GM19238 (cell line): Measurements from ENCODE around the gene LMOD3.

Experiments
- DNase-seq: peaks from one replicate; pipeline ENCODE4 v3.0.0; 2011; ENCODE audit warnings: low spot score; ENCODE audit not compliant: insufficient read length

LMOD3 gene

GRCh38 chr3:69094467-69095205, 27.8 kb downstream of the LMOD3 start:
- no peak for DNase-seq

GRCh38 chr3:69092030-69092516, 30.3 kb downstream of the LMOD3 start:
- no peak for DNase-seq

- DNase-seq = no peak
Observed at GRCh38 chr3:69091389-69092029, 30.9 kb downstream of the LMOD3 start.

DNA sequence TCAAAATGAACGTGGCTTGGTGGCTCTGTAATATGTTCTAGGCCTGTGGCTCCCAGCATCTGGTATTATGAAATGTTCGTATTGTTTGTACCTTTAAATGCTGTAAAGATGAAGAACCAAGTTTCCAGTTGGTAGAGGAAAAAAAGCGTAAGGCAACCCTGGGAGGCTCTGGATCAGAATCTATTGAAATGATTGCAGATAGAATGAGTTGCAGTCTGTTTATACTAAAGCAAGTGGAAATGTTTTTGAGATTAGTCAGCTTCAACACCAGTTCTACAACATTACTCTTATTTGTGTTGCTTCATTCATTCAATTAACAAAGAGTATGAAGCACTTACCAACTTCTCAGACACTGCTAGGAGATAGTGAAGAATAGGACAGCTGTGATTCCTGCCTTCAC, 32.4 kb downstream of the LMOD3 start:
- DNase-seq = no peak

GRCh38 chr3:69088063-69088462, 34.3 kb downstream of the LMOD3 start:
- DNase-seq = no peak

- no peak for DNase-seq
Observed at GRCh38 chr3:69087030-69087791, 35.2 kb downstream of the LMOD3 start.

DNA sequence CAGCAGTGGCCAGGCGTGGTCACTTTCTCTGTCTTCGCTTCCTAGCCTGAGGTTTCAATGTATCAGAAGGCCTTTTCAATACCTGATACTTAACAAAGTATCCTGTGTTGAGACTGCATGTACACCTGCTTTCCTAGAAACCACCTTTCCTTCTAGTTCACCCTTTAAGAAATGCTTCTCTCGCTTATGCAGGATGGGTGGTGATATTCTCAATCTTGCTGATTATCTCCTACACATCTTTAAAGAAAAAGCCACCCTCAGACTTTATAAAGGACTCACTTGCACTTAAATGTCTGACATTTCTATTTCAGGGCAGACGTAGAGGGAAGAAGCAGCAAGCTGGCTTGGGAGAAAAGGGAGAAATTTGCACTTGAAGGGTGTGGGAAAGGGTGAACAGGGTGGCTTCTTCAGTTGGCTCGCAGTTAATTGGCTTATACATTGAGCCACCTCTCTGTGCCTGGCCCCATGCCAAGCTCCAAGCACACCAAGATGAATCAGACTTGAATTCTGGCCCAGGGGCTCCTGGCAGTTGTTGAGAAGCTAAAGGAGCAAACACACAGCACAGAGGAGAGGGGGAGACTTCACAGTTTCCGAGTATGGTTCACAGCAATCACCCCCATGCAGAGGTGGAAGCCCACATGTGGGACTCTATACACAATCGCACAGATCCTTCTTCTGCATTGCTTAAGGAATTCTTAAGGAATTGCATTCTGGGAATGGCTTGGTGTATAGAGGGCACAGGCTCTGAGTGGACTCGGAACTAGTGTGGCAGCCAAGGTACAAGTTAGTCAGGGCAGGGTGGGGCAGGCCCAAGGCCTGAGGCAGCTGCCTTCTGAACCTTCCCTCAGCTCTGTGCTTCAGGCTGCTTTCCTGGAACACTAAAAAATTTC, 36.3 kb downstream of the LMOD3 start:
- no peak for DNase-seq

- no peak for DNase-seq
Observed at GRCh38 chr3:69085168-69085832, 37.1 kb downstream of the LMOD3 start.

DNA sequence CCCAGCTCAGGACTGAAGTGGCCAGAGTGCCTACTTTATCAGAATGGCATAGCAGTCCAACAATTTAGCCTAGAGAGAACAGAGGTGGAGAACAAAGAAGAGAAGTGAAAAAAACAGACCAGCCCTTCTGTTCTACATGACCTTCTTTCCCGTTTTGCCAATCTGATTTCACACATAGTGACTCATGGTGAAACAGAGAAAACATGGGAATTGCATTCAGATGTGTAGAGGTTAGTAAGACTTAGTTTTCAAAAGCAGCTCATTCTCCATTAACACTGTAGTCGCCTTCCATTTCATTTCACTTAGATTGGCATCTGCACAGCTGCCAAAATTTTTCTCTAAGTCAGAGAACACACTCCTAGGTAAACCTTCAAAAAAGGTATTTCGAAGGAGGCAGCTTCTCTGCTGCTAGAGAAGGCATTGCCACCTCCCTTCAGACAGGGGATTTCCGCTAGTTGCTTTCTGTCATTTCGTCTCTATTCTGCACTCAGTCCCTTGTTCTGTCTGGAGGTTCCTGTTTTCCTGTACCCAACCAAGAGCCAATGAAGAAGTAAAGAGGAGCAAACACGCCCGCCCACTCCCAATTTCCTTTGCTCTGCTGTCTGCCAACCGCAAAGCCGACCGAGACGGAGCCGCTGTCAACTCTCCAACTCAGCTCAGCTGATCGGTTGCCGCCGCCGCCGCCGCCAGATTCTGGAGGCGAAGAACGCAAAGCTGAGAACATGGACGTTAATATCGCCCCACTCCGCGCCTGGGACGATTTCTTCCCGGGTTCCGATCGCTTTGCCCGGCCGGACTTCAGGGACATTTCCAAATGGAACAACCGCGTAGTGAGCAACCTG, 37.8 kb downstream of the LMOD3 start, which contains the start of gene ARL6IP5:
Gene ARL6IP5, plus strand, starts transcription at position 612 of the 842 bp plus-strand sequence. Its CDS starts 111 bp downstream, at position 723.
- DNase-seq = peak; percentile 47

GRCh38 chr3:69082805-69083204, 39.6 kb downstream of the LMOD3 start:
- no peak for DNase-seq

DNA sequence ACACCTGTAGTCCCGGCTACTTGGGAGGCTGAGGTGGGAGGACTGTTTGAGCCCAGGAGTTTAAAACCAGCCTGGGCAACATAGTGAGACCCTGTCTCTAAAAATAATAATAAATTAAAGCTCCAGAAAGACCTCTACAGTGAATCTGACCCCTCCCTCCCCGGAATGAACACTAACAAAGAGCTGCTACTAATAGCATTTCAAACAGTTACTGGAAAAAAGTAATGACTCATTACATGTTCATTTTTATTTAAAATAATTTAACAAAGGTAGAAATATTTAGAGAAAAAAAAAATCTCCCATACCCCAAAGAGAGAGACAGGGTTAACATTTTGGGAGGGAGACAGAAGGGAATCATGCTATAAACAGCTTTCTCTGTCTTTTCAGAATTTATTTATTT, 40.0 kb downstream of the LMOD3 start:
- DNase-seq = no peak

DNA sequence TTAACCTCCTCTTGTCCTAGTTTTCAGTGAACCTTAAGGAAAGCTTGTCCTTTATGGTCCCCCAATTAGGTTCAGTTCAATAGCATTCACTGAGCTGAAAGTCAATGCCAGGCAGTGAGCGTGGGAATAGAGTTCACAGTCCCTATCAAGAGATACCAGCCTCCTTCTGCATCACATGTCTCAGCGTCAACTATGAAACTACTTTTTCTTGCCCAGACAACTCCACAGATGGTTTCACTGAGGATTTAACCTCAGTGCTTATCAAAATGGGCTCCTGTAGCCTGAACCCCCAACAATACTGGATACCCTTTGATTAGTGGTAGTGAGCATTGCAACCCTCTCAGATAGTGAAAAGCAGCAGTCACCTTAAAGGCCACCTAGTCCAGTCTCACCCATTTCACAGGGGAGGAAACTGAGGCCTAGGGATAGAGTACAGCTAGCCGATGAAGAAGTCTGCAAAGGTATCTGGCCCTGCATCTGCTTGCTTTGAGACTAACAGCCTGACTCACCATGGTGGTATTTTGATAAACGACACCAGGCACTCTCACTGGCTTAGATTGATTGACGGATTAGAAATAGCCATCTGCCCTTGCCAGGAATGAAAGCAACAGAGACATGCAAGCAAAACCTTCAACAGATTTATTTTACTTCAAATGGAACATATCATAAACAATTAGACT, 40.7 kb downstream of the LMOD3 start:
- DNase-seq = no peak

DNA sequence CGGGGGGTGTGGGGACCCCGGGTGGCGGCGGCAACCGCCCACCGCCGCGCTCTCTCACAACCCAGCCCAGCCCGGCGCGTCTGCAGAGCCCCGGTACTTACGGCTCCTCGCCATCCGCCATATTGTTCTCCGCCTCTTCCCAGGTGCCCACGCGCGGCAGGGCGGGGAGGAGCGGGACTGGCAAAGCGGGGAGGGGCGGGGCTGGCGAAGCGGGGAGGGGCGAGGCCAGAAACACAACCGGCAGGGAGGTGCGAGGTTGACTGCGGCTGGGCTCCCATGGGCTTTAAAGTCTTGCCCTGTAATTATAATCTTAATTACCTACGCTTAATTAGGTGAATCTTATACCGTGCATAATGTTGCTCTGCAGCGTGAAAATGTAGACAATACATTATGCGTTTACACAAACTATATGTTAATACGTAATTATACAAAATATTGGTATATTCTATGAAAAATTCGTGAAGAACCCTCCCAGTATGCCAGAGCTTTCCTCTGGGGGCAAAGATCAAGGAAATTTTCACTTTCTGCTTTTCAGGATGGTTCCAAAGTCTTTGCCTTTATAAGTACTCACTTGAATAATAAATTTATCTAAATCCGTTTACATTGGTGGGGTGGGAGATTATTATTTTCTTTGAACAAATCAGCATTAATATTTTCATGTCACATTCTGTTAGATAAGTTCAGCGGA, 42.0 kb downstream of the LMOD3 start, which contains the start of gene UBA3:
Gene UBA3, minus strand, starts transcription at position 133 of the 688 bp plus-strand sequence. Its CDS starts 12 bp downstream, at position 121.
- peak; percentile 56 for DNase-seq

DNA sequence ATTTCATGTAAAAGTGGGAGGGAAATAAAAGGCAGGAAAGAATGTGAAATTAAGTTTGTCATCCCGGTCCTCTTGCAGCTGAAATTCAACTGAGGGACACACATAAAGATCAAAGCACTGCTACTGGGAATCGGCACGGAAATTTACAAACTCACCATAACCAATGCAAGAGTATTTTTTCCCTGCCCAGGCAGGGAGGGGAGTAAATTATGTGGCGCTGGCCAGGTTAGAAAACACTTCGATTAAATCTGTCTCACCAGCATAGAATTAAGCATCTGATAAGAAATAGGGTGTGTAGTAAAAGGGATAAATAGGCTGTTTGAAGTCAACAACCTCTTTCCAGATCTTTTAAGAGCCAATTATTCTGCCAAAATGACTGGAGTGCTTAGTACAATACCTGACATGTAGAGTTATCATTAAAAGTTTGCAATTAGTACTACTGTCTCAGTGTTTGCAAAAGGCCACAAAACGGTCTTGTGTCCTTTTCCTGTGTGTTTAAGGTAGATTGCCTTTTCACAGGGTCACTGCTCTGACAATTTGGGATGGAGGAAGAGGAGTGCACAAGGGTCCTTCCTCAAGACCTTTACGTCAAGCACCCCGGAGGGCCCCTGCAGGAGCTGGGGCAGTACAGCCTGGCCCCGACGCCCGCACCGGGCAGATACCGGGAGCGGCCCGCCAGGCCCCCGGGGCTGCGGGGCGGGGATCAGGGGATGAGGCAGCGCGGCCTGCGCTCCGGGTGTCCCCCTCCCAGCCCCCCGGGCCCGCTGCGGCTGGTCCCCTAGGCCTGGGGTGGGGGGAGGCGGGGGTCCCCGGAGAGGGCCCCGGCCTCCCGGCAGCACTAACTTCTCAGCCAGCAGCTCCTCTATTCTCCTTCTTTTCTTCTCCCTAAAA, 42.9 kb downstream of the LMOD3 start:
- no peak for DNase-seq

GRCh38 chr3:69072928-69073327, 49.5 kb downstream of the LMOD3 start:
- DNase-seq = no peak

- DNase-seq = no peak
Observed at GRCh38 chr3:69066121-69066520, 56.3 kb downstream of the LMOD3 start.

- DNase-seq = no peak
Observed at GRCh38 chr3:69065318-69065964, 57.0 kb downstream of the LMOD3 start.
